GM12891 (cell line): ENCODE results near the gene STEAP2.

Experiments
- DNase-seq: peaks from one replicate; pipeline ENCODE4 v3.0.0; 2011; ENCODE audit warnings: low spot score; ENCODE audit not compliant: insufficient read length
- FAIRE-seq: peaks from 2 replicates; lab custom pipeline; 2011; peaks lifted over from hg19 to GRCh38; lab: Jason Lieb, UNC
- PAX5 ChIP-seq: IDR thresholded peaks from 2 replicates; pipeline ENCODE4 v1.6.1; 2011; ENCODE audit warnings: low read length, moderate library complexity, mild to moderate bottlenecking; ENCODE audit not compliant: insufficient read depth, severe bottlenecking
- POLR2A ChIP-seq: IDR thresholded peaks from 2 replicates; pipeline ENCODE4 v1.6.1; 2011; ENCODE audit warnings: low read depth, low read length, control low read depth
- POLR2AphosphoS5 ChIP-seq: IDR thresholded peaks from 2 replicates; pipeline ENCODE4 v1.6.1; 2011; ENCODE audit warnings: low read depth, low read length, control low read depth
- POU2F2 ChIP-seq: IDR thresholded peaks from 2 replicates; pipeline ENCODE4 v1.6.1; 2011; ENCODE audit warnings: low read depth, mild to moderate bottlenecking, control low read depth, low read length, moderate library complexity
- SPI1 ChIP-seq: IDR thresholded peaks from 2 replicates; pipeline ENCODE4 v1.6.1; 2011; ENCODE audit warnings: low read depth, low read length, control low read depth
- TAF1 ChIP-seq: IDR thresholded peaks from 2 replicates; pipeline ENCODE4 v1.6.1; 2011; ENCODE audit warnings: low read depth, low read length, control low read depth

STEAP2 gene

DNA sequence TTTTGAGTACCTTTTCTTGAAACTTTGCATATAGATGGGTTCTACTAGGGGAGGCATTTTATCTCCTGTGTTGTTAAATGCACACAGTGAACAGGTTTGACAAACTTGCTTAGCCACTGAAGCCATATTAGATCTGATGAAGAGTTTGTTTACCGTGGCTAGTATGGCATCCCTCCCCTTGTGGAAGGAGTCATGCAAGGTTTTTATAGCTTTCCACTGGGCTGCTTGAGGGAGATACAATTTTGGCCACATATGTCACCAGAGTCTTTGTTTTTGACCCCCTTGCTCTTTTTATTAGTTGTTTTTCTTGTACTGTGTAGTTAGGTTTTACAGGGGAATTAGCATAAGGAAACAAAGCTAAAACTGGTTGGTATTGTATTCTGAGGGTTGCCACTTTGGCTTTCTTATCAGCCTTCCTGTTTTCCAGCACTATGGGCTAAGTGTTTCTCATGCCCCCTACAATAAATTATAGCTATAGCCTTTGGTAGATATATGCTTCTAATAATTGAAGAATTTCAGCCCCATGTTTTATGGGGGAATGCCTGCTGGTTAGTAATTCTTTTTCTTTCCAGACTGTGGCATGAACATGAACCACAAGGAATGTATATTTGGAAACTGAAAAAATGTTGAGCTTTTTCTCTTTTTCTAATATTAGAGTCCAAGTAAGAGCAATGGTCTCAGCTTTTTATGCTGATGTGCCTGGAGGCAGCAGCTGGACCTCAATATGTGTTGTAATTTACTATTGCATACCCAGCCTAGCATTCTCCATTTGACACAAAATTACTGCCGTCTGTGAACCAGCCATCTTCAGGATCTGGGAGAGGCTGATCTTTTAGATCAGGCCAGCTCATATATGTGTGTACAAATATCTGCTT lies 18.4 kb upstream of the STEAP2 start:
- FAIRE-seq (no peak), DNase-seq (no peak)
- TF ChIP-seq SPI1 (no peak), PAX5 (no peak), TAF1 (no peak)

DNA sequence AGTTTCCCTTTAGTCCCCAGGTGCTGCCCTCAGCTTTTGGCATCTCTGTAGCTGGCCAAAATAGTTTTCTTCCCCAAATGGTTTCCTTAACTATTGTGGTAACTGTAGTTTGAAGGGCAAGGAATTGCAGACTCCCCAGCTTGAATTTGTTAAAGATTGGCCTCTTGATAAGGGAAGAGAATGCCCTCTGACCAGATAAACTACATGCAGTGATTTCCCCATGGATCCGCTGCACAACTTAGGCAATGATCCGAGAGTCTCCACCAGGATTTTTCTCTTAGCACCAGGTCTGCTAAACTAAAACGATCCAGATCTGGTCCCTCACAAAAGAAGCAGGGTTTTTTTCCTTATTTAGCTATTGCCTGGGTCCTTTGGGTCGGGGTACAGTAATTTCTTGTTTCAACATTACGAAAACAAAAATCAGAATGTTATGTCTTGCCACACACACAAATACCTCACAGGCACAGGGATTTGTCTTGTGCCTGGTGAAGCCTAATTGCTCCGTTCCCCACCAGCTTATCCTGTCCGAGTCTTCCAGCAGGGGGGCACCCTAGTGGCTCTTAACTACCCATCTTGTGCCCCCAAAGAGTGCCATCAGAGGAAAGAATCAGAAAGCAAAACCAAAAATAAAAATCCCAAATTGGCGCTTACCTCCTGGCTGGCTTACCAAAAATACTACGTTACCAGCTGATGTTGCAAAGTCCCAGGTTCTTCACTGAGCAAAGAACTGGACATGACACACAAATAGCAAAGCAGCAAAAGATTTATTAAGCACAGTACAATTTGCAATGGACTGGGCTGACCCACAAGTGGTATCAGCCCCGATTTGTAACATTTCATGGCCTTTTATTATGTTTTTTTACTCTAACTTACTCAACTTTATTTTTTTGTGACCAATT lies 16.4 kb upstream of the STEAP2 start:
- no peak for TF ChIP-seq SPI1
- DNase-seq: no peak
- no peak for FAIRE-seq

DNA sequence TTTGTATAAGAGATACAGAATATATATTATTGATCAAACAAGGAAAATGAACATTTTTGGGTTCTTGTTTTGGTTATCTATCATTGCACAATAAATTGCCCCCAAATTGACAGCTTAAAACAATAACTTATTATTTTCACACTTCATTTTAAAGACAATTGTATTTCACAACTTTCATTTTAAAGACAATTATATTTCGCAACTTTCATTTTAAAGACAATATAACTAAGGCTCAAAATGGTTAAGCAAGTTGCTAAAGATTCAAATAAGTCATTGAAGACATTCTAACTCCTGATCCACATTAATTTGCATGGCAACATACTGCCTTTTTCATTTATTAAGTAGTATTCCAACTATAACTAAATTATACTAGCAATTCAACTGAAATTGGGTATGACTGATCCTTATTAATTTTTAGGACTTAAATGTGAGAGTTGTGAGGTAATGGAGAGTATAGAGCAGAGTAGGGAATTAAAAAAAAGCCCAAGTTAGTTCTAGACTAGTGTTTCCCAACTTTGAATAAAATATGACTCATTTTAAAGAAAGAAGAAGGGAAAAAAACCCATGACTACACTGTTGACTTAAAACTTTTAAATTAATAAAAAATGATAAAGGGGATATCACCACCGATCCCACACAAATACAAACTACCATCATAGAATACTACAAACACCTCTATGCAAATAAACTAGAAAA lies 9.9 kb upstream of the STEAP2 start:
- DNase-seq: no peak
- no peak for TF ChIP-seq PAX5
- no peak for TF ChIP-seq POLR2AphosphoS5
- TF ChIP-seq POLR2A: no peak
- no peak for TF ChIP-seq SPI1
- no peak for TF ChIP-seq POU2F2
- no peak for TF ChIP-seq TAF1
- FAIRE-seq: no peak

DNA sequence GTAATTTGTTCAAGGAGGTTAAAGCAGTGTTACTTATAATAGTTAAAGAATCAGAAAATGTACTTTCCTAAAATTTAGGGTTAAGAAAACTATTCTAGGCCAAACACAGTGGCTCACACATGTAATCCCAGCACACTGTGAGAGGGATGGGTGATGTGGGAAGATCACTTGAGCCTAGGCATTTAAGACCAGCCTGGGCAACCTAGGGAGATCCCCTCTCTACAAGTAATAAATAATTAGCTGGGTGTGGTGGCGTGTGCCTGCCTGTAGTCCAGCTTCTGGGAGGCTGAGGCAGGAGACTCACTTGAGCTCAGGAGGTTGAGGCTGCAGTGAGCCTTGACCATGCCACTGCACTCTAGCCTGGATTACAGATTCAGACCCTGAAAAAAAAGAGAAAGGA lies 3.6 kb upstream of the STEAP2 start:
- FAIRE-seq (no peak), DNase-seq (no peak)
- TF ChIP-seq PAX5: no peak
- TF ChIP-seq TAF1: no peak
- no peak for TF ChIP-seq POLR2AphosphoS5
- no peak for TF ChIP-seq POLR2A

DNA sequence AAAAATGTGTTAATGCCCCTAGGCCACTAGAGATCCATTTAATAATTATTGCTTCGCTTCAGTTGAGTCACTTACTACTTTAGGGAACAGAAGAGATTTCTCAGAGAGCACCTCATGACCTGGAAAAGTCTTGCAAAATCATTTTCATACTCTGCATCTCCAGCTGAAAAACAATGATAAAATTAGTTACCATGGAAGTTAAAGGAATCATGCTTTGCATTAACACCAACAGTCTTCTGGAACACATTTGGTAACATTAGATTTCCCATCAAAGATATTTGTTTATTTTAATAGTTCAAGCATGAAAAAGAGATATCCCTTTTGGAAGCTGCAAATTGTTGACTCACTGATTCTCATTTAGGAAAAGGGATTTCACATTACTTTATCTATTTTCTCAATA lies 1.8 kb upstream of the STEAP2 start:
- DNase-seq: no peak
- no peak for FAIRE-seq

DNA sequence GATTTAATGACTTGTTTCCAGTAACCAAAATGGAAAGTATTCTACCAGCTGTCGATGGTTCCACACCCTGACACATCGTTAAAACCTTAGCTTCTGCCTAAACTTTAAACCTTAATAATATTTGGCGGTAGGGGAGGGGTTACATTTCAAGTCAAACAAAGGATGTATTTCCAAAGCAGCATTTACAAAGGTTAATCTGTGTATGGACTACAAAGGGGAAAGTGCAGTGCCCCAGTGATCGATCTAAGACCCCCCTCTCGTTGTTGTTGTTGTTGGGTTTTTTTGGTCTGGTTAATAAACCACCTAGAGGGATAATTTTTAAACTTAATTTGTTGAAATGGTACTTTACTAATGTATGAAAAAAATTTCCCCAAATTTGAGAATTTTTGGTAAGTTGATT lies 1.1 kb upstream of the STEAP2 start:
- FAIRE-seq (no peak), DNase-seq (no peak)
- TF ChIP-seq POU2F2: no peak
- no peak for TF ChIP-seq TAF1
- no peak for TF ChIP-seq PAX5
- no peak for TF ChIP-seq POLR2A
- TF ChIP-seq POLR2AphosphoS5: no peak
- TF ChIP-seq SPI1: no peak

More for the DNA sequence above, 1.8 kb upstream of the STEAP2 start:
- TF ChIP-seq SPI1: no peak
- no peak for TF ChIP-seq POLR2AphosphoS5
- no peak for TF ChIP-seq PAX5
- no peak for TF ChIP-seq POLR2A
- no peak for TF ChIP-seq TAF1
- TF ChIP-seq POU2F2: no peak

DNA sequence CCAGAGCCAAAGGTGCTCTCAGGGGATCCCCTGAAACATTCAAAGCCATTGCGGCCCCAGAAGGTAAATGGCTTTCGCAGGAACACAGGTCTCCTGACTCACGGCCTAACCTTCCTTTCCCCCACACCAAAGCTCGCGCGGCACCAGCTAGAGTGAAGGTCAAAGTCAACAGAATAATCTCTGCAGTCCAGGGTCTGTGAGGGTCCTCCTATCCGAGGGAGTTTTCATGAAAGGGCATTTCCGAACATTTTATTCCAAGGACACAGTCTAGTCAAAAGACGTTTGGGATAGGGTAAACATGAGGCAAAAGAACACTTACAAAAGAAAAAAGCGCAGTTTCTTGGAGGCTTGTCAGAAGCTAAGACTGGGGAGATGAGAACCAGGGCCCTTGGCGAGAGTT lies 559 bp upstream of the STEAP2 start:
- TF ChIP-seq POLR2AphosphoS5 (no peak), SPI1 (no peak), POLR2A (no peak), POU2F2 (no peak), PAX5 (no peak), TAF1 (no peak)
- FAIRE-seq (no peak), DNase-seq (no peak)

DNA sequence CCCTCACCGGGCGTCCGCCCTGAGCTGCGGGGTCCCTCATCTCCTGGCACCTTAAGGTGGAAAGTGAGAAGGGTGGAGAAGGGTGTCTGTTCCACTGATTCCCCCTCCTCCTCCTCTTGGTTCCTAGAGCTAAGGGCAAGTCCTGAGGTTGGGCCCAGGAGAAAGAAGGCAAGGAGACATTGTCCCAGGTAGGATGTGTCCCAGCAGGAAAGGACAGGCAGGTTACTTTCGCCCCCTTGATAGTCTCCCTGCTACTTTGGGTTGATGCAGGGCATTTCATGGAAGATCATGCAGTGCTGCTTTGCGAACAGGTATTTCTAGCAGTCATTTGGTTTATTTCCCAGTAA lies 582 bp downstream of the STEAP2 start:
- FAIRE-seq (no peak), DNase-seq (no peak)
- no peak for TF ChIP-seq PAX5
- TF ChIP-seq SPI1: no peak
- no peak for TF ChIP-seq TAF1
- TF ChIP-seq POLR2A: no peak
- no peak for TF ChIP-seq POU2F2
- TF ChIP-seq POLR2AphosphoS5: no peak

DNA sequence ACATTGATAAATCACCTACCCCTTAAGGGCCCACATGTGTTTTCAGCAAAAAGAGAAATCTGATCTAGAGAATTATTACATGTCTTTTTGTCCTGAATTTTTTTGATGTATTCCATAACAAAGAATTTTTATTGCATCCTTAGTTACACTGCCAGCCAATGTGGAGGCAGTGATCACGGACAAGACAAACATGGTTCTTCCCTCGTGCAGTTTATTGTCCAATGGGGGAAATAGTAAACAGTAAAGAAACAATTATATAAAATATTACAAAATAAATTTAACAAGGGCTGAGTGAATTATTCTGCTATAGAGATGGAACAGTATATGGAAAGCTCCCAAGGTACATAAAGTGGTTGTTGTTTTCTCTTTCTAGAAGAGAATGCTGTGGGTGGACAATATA lies 2.0 kb downstream of the STEAP2 start:
- DNase-seq (no peak), FAIRE-seq (no peak)
- TF ChIP-seq POU2F2 (no peak), PAX5 (no peak), POLR2A (no peak), TAF1 (no peak), POLR2AphosphoS5 (no peak), SPI1 (no peak)
